ENCODE data around the gene PAFAH1B2.

PAFAH1B2 gene

DNA sequence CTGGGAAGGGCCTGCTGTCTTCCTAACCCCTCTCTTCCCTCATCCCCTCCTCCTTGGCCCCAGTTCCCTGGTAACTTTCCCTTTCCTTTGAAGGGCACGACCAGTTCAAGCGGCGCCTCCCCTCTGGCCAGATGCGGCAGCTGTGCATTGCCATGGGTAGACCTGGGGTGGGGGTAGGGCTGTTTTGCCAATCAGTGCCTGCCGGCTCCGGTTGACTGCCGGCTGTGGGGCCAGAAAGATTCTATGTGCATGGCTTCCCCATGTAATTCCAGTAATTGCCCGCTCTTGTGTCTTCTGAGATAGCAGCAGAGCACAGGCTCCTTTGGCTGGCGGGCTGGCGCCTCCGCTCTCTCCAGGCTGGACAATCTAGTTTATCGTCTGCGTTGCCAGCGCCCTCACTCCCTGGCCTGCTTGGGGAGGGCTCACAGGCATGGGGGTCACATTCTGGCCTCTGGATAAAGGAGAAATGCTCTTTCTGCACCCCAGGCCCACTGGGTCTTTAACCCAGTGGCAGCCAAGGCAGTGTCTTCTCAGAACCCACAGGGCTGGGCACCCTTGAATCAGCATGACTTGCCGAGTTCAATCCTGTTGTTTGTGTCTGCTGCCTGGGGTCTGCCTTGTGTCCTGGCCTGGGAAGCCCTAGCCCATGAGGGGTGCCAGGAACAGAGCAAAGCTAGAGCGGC is 43.9 kb downstream of the PAFAH1B2 start:
- no peak for DNase-seq (ENCODE audit: low read depth in 2 of 2)

DNA sequence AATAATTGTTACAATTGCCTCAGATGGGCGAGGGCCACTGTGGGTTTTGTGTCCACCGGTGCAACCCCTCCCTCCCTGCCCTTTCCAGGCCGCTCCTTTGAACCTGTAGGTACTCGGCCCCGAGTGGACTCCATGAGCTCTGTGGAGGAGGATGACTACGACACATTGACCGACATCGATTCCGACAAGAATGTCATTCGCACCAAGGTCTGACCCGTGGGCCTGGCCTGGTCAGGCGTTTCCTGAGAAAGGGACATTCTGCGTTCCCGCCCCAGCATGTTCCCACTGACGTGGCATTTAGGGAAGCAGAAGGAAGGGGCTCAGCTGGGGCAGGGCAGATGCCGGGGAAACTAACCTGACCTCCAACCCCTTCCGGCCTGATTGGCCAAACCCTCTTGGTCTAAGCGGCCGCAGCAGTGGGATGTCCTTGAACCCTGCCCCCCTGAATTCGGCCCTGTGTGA is 44.6 kb downstream of the PAFAH1B2 start:
- DNase-seq (ENCODE audit: low read depth in 2 of 2), result no peak

DNA sequence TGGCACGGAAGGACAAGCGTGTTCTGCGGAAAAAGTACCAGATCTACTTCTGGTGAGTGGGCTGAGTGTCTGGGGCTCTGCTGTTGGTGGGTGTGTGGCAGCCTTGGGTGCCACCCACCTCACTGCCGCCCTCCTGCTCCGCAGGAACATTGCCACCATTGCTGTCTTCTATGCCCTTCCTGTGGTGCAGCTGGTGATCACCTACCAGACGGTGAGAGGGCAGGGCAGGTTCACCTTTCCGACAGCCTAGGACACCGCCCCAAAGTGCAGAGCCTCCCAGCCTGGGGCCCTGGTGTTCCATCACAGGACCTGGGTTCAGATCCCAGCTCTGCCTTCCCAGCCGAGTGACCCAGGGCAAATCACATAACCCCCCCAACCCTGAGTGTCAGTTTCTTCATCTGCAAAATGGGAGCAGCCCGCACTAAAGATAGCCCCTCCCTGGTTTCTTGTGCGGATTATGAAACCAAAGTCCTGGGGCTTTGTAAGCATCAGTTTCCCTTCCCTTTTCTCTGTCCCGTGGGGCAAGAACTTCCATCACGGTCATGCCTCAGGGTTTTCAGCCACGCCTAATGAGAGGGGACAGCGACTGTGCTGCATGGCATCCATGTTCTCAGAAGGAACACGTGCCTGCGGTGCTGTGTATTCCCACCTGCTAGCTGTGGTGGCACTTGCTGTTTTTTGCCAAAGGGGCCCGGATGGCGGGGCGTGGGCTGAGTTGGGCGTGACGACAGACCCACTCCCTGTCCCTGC is 45.3 kb downstream of the PAFAH1B2 start:
- no peak for DNase-seq (ENCODE audit: low read depth in 2 of 2)

DNA sequence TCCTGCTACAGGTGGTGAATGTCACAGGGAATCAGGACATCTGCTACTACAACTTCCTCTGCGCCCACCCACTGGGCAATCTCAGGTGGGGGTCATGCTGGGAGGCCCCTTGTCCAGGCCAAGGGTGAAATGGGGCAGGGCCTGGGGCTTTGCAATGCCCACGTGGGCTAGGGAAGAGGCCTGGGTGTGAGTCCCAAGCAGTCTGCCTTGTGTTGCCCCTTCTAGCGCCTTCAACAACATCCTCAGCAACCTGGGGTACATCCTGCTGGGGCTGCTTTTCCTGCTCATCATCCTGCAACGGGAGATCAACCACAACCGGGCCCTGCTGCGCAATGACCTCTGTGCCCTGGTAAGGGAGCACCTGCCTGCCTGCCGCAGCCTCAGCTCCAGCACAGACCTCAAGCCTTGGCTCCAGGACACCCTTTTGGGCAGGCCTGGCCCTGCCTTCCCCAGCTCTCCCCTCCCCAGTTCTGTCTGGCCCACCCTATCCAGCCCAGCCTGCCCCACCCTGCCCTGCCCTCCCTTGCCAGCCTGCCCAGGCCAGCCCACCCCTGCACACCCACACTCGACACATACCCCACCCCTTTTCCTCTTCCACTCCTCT is 46.0 kb downstream of the PAFAH1B2 start:
- DNase-seq (ENCODE audit: low read depth in 2 of 2), result no peak

DNA sequence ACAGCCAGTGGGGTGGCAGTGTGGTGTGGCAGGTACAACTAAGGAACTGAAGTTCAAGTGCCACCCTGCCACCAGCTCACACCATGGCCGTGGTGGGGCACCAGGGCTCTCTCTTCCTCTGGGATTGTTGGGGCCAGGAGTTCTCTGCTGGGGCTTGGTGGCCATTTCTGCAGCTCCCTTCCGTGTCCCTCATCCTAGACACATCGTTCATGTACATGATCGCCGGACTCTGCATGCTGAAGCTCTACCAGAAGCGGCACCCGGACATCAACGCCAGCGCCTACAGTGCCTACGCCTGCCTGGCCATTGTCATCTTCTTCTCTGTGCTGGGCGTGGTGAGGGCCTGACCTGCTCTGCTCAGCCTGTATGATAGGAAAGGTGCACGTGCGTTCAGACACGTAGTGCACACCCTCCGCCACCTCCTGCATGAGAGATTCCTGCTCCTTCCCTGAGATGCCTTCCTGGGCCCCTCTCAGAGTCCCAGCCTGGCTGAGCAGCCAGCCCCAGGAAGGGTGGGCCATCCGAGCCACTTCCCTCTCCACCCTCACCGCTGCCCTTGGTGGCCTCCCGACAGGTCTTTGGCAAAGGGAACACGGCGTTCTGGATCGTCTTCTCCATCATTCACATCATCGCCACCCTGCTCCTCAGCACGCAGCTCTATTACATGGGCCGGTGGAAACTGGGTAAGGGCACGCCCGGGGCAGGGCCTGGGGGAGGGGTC is 47.8 kb downstream of the PAFAH1B2 start:
- DNase-seq (ENCODE audit: low read depth in 2 of 2), result no peak

DNA sequence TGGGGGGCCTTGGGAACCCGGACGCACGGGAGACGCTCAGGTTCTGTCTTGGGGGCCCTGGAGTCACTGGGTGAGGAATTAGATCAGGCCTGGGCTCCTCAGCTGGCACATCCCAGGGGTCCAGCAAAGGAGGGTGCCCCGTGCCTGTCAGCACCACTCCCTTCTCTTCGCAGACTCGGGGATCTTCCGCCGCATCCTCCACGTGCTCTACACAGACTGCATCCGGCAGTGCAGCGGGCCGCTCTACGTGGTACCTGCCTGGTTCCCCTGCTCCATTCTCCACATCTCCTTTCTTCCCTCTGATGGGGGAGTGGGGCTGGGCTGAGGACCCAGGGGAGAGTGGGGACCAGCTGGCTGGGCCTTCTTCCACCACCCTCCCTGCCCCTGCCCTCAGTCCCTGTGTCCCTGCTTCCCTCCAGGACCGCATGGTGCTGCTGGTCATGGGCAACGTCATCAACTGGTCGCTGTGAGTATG is 48.4 kb downstream of the PAFAH1B2 start:
- DNase-seq (ENCODE audit: low read depth in 2 of 2), result no peak

DNA sequence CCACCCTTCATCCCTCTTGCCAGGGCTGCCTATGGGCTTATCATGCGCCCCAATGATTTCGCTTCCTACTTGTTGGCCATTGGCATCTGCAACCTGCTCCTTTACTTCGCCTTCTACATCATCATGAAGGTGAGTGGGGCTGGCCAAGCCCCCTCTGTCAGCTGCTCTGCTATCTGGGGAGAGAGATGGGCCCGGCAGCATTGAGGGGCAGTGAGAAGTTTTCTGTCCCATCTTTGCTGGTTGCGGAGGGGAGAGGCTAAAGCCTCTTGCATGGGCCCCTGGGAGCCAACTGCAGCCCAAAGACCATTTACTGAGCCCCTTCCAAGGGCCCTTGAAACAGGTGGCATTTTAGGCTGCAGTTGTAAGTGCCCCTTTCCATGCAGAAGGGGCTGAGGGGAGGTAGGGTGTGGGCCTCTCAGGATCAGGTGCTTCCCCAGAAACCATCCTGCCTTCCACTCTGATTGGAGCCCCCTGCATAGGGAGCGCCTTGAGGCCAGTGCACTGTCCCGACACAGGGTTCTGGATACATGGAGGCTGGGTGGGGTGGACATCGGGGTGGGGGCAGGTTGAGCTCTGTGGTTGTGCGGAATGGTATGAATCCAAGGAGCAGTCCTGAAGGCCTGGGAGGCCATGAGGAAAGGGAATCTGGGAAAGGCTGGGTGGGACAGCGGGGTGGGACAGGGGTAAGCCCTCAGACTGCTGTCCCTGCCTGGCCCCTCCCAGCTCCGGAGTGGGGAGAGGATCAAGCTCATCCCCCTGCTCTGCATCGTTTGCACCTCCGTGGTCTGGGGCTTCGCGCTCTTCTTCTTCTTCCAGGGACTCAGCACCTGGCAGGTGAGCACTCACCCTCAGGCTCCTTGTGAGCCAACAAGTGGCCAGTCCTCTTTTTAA is 49.3 kb downstream of the PAFAH1B2 start:
- no peak for DNase-seq (ENCODE audit: low read depth in 2 of 2)

DNA sequence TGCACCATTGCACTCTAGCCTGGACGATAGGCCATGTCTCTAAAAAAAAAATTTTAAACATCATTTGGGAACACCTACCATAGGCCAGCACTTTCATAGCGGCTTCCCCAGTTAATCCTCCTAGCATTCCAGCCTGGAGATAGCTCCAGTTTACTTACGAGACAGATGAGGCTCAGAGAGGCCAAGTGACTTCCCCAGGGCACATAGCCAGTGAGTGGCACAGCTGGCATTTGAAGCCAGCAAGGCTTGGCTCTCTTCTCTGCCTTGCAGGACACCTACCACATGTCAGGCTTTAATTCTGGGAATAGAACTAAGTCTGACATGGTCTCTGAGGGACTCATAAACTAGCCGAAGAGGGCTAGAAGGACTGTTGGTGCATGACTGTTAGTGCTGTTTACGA is 50.2 kb downstream of the PAFAH1B2 start:
- DNase-seq (ENCODE audit: low read depth in 2 of 2), result no peak

DNA sequence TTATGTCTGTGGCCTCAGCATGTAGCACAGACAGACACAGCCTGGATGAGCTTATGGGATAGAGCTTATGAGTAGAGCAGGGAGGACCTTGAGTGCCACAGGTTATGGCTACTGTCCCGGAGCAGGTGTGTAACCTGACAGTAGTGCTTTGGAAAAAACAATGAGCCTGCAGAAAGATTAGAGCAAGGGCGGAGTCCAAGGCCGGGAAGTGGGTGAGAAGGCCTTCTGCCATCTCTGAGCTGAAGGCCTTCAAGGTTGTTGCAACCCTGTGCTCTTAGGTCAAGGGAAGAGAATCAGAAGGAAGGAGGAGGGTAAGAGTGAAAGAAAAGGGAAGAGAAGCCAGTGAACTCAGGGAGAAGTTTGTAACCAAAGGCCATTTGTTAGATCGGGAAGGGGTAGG is 51.2 kb downstream of the PAFAH1B2 start:
- no peak for DNase-seq (ENCODE audit: low read depth in 2 of 2)

DNA sequence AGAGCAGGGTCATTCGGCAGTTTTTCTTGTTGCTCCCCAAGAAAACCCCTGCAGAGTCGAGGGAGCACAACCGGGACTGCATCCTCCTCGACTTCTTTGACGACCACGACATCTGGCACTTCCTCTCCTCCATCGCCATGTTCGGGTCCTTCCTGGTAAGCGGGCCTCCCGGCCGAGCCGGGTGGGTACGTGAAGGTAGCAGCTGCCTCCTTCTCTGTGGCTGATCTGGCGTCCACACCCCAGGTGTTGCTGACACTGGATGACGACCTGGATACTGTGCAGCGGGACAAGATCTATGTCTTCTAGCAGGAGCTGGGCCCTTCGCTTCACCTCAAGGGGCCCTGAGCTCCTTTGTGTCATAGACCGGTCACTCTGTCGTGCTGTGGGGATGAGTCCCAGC is 51.7 kb downstream of the PAFAH1B2 start:
- no peak for DNase-seq (ENCODE audit: low read depth in 2 of 2)

DNA sequence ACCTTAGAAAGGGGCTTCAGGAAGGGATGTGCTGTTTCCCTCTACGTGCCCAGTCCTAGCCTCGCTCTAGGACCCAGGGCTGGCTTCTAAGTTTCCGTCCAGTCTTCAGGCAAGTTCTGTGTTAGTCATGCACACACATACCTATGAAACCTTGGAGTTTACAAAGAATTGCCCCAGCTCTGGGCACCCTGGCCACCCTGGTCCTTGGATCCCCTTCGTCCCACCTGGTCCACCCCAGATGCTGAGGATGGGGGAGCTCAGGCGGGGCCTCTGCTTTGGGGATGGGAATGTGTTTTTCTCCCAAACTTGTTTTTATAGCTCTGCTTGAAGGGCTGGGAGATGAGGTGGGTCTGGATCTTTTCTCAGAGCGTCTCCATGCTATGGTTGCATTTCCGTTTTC is 52.9 kb downstream of the PAFAH1B2 start:
- DNase-seq (ENCODE audit: low read depth in 2 of 2), result no peak

DNA sequence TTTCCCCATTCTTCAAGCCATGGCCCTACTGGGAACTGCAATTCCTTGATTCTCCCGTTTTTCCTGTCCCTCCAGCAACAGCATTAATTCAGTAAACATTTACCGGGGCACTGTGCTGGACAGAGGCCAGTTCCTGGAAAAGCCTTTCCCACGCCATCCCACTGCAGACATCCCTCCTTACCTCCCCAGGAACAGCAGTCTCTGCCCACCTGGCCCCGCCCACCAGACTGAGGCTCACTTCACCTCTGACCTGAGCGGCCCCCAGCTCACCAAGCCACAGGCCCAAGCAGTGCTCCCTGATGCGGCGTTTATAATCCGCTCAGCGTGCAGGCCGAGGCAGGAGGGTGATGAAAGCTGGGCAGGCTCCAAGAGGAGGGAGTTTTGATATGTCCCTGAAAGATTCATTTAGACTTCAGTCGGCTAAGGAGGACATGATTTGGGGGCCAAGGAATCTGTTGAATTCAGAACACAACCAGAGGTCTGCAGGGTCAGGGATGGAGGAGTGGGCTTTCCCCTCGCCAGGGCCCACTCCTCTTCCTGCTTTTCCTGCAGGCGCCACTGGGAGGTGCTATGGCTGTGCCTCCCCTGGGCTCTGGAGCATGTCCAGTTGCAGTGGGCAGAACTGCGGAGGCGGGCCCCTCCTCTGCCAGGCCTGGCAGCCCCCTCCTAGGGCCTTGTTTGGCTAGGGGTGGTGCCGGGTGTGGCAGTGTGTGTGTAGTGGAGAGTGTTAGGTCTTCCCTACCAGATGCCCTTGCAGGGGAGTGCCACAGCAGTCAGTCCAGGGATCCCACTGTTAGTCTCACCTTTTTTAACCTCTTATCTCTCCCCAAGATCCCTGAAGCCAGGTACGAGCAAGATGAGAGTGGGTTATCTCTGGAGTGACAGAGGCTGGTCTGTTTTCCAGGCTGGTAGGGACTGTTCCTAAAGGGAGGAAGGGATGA is 53.7 kb downstream of the PAFAH1B2 start:
- no peak for DNase-seq (ENCODE audit: low read depth in 2 of 2)

DNA sequence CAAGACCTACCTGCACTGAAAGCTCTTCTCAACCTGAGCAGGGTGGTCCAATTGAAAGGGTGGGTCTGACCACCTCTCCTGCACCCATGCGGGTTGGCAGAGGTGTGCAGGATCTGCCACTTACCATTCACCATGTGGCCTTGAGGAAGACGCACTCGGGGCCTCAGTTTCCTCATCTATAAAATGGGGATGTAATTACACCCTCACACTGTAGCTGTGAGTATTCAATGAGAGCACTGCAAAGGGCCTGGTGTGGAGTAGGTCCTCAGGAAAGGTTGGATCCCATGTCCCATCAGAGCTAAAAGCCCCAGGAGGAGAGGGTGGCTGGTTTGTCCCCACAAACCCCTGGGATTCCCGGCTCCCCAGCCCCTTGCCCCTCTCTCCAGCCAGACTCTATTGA is 54.5 kb downstream of the PAFAH1B2 start:
- DNase-seq (ENCODE audit: low read depth in 2 of 2), result no peak

DNA sequence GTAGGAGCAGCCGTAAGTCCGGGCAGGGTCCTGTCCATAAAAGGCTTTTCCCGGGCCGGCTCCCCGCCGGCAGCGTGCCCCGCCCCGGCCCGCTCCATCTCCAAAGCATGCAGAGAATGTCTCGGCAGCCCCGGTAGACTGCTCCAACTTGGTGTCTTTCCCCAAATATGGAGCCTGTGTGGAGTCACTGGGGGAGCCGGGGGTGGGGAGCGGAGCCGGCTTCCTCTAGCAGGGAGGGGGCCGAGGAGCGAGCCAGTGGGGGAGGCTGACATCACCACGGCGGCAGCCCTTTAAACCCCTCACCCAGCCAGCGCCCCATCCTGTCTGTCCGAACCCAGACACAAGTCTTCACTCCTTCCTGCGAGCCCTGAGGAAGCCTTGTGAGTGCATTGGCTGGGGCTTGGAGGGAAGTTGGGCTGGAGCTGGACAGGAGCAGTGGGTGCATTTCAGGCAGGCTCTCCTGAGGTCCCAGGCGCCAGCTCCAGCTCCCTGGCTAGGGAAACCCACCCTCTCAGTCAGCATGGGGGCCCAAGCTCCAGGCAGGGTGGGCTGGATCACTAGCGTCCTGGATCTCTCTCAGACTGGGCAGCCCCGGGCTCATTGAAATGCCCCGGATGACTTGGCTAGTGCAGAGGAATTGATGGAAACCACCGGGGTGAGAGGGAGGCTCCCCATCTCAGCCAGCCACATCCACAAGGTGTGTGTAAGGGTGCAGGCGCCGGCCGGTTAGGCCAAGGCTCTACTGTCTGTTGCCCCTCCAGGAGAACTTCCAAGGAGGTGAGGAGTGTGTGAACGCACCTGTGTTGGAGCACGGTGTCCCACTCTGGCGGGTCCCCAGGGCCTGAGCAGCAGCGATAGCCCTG is 55.2 kb downstream of the PAFAH1B2 start, which contains the start of gene TAGLN:
Gene TAGLN (plus strand): TSS at position 318 of the 863 bp plus-strand sequence. CDS start 3,644 bp downstream, outside the sequence.
- no peak for DNase-seq (ENCODE audit: low read depth in 2 of 2)

DNA sequence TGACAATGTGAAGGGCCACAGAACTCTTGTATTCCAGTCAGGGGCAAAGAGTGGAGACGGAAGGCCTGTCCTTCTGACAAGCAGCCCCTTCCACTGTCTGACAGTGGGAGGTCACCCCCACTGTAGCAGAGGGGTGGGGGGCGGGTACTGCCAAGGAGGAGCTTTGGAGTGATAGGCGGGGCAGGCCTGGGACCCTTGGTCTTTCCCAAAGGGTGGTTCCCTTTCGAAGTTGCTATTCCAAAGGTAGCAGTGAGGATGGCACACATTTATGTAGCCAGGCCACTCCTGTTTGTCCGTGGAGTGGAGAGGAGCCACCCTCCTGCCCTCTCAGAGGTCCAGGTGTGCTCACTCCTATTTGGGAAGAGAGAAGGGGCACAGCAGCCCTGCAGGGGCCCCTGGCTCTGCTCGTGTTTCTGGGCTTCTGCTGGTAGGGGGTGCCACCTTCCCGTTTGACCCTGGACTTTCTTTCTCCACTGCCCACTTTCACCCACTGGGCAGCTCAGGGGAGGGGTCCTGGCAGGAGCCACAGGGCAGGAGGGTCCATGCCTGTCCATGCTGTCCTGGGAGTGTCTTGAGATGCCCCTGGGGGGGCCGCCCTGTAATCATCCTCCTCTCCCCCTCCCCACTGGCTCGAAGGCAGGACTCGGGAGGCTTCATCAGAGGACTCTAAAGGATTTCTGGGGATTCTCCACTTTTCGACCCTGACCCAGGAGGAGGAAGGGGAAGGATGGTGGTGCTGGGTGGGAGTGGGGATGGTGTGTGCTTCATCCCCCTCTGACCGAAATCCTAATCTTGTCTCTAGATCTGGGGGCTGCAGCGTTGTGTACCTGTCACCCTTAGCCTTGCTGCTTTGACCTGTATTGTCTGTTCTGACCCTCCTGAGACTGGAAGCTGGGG is 56.1 kb downstream of the PAFAH1B2 start:
- DNase-seq (ENCODE audit: low read depth in 2 of 2), result no peak

DNA sequence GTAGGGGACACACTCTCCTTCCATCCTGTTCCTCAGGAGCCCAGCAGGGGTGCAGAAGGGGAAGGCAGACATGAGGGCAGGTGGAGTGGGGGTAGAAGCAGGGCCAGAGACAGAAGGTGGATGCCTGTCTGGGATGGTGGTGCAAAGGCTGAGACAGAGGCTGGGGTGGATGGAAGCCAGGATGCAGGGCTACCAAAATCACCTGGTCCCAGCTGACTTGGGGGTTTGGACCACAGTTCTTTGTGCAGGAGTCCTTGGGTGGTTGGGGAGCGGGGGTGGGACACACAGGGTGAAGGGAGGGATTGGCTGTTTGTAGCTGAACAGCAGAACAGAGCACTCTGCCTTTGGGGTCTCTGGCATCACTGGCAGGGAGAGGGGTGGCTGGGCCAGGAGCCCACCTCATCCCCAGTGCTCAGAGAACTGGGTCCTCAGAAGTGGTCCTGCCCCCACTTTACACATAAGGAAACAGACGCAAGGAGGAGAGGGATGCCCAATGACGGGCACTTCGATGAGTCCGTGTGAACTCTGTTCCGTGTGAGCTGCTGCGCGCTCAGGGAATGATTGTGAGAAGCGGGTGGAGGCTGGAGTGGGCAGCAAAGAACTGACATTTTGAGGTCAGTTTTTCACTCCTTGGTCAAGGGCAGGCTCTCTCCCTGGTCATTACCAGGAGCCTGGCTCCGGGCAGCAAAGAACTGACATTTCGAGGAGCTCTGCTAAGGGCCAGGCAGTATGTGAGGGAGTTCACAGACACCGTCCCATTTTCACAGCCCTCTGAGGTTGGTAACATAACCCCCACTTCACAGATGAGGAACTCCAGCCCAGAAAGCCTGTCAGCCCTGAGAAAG is 56.9 kb downstream of the PAFAH1B2 start:
- no peak for DNase-seq (ENCODE audit: low read depth in 2 of 2)
